SH-SY5Y (cell line): Measurements from ENCODE around the gene MVB12A.

Source experiments
- GATA2 ChIP-seq: IDR thresholded peaks from 2 replicates; pipeline ENCODE4 v1.6.1; 2011; ENCODE audit warnings: mild to moderate bottlenecking, low read depth, low read length
- GATA3 ChIP-seq: IDR thresholded peaks from 2 replicates; pipeline ENCODE4 v1.6.1; 2011; ENCODE audit warnings: low read depth, mild to moderate bottlenecking, low read length, moderate library complexity

GRCh38 chr19:17414097-17414496 is 5.8 kb upstream of the MVB12A start:
- no peak for TF ChIP-seq GATA2
- no peak for TF ChIP-seq GATA3
